A673 (cell line): ENCODE data around the gene BRAT1. TPM values are rescaled to one million over a fixed set of nuclear protein-coding genes. Genes with fewer than 3 reads are reported as not detected.

Experiments
- BruUV-seq: library from RNA; stranded (reverse); fragments of 400-500 nt; replicated peaks from 2 replicates; lab custom pipeline; 2021; lab: Mats Ljungman, UMichigan
- CTCF ChIA-PET: fragments of 300-600 bp; sonication (Branson Sonifier 250); formaldehyde crosslinking; loops from one replicate; lab custom pipeline; 2022; ENCODE audit warnings: antibody characterized with exemption; lab: Charles Lee
- POLR2A ChIA-PET: fragments of 300-600 bp; sonication (Branson Sonifier 250); formaldehyde crosslinking; loops from one replicate; lab custom pipeline; 2022; ENCODE audit warnings: antibody characterized with exemption; ENCODE audit not compliant: low non-redundant PET; lab: Charles Lee
- DNase-seq: peaks from one replicate; pipeline ENCODE4 v3.0.0-alpha.2; 2015; ENCODE audit warnings: low spot score
- H3K27ac ChIP-seq: fragments of 200-600 bp; sonication (generic); 2 replicates; pipeline ENCODE4 v1.5.1; 2016; ENCODE audit warnings: mixed run types, low read depth, mild to moderate bottlenecking, mixed read lengths, antibody characterized with exemption, low read length; ENCODE audit not compliant: poor library complexity, severe bottlenecking
- H3K27me3 ChIP-seq: fragments of 200-600 bp; sonication (generic); replicated peaks from 2 replicates; pipeline ENCODE4 v1.6.1; 2017; ENCODE audit warnings: mixed run types, low read depth, mild to moderate bottlenecking, mixed read lengths, antibody characterized with exemption, low read length; ENCODE audit not compliant: insufficient read depth, poor library complexity
- H3K36me3 ChIP-seq: fragments of 200-600 bp; sonication (generic); 2 replicates; pipeline ENCODE4 v1.6.1; 2016; ENCODE audit warnings: mixed run types, mild to moderate bottlenecking, mixed read lengths, antibody characterized with exemption, low read length; ENCODE audit not compliant: insufficient read depth, poor library complexity, severe bottlenecking
- H3K4me1 ChIP-seq: fragments of 200-600 bp; sonication (generic); 2 replicates; pipeline ENCODE4 v1.6.1; 2017; ENCODE audit warnings: mixed run types, mild to moderate bottlenecking, mixed read lengths, antibody characterized with exemption, low read length; ENCODE audit not compliant: insufficient read depth, poor library complexity, severe bottlenecking
- H3K4me3 ChIP-seq: fragments of 200-600 bp; sonication (generic); 2 replicates; pipeline ENCODE4 v1.5.1; 2016; ENCODE audit warnings: low read depth, mixed run types, mild to moderate bottlenecking, mixed read lengths, low read length; ENCODE audit not compliant: poor library complexity, severe bottlenecking
- H3K9me3 ChIP-seq: fragments of 200-600 bp; sonication (generic); 2 replicates; pipeline ENCODE4 v1.6.1; 2016; ENCODE audit warnings: mixed run types, low read depth, mild to moderate bottlenecking, mixed read lengths, antibody characterized with exemption, low read length; ENCODE audit not compliant: poor library complexity, severe bottlenecking
- EZH2 ChIP-seq: fragments of 200-600 bp; sonication (generic); IDR thresholded peaks from 2 replicates; pipeline ENCODE4 v1.6.1; 2017; ENCODE audit warnings: borderline replicate concordance, low read depth, mild to moderate bottlenecking, mixed read lengths, antibody characterized with exemption, low read length; ENCODE audit not compliant: poor library complexity, severe bottlenecking
- intact Hi-C: fragments of 100-400 bp; cut with micrococcal nuclease; formaldehyde crosslinking; loops from one replicate; pipeline ENCODE4 v1.10.0; 2022; ENCODE audit not compliant: unreplicated experiment
- total RNA-seq: library from RNA; stranded (reverse); gene quantifications from 2 replicates; pipeline ENCODE4 v1.2.3, GENCODE V29; 2021
- TF ChIP-seq, protein P1 (sequence below): fragments of 300-800, 200-600 bp; sonication (generic); conservative IDR thresholded peaks from 2 replicates; pipeline ENCODE4 v1.5.1; 2017; ENCODE audit warnings: low read depth, mild to moderate bottlenecking, antibody characterized with exemption, low read length, moderate library complexity, mixed read lengths

Gene BRAT1
- total RNA-seq, 1 experiment from 2014 or later: 47.9 TPM

DNA sequence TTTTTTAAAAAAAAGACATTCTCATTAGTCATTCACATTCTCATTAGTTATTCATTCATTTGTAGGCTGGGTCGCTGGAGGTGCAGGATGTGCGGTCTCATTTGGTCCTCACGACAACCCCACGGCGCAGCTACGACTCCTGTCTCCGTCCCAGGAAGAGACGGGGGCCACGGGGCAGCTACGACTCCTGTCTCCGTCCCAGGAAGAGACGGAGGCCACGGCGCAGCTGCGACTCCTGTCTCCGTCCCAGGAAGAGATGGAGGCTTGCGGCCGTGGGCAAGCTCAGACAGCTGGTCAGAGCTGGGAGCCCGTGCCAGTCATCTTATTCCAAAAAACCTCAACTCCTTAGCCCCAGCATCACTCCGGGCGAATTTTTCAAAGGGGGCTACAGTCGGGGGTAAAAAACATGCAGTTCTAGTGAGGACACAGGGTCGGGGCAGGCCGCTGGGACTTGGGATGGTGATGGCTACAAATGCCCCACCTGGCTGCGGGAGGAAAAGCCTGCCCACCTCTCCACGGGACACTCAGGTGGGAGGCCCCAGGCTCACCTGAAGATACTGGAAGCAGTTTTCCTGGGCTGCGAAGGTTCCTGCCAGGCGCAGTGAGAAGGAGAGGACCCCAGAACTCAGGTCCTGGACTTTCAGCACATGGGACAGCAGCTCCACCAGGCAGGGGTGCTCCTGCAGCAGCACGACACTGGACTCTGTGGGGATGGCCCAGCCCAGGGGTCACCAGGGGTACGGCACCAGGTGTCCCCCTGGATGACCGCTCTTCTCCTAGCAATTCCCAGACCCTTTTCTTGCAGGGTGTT, 8.3 kb downstream of the BRAT1 start:
- no TSS peak for BruUV-seq
- no peak for DNase-seq
- Histone ChIP-seq H3K27ac (no peak overlapping the region), H3K4me3 (no peak overlapping the region), H3K9me3 (no peaks in the 10 kb centered on the region), H3K27me3 (no peaks in the 10 kb centered on the region), H3K36me3 (peaks cover 55% of the 10 kb centered on the region), H3K4me1 (no peaks in the 10 kb centered on the region)
- intact Hi-C loops: no loop called here
- ChIA-PET POLR2A (no interaction called here), CTCF (interaction anchor here (0.7 kb wide), 1 partner anchor 78 kb away, joined by 4 read pairs; no protein-coding TSS in a partner anchor)
- TF ChIP-seq, protein P1, sequence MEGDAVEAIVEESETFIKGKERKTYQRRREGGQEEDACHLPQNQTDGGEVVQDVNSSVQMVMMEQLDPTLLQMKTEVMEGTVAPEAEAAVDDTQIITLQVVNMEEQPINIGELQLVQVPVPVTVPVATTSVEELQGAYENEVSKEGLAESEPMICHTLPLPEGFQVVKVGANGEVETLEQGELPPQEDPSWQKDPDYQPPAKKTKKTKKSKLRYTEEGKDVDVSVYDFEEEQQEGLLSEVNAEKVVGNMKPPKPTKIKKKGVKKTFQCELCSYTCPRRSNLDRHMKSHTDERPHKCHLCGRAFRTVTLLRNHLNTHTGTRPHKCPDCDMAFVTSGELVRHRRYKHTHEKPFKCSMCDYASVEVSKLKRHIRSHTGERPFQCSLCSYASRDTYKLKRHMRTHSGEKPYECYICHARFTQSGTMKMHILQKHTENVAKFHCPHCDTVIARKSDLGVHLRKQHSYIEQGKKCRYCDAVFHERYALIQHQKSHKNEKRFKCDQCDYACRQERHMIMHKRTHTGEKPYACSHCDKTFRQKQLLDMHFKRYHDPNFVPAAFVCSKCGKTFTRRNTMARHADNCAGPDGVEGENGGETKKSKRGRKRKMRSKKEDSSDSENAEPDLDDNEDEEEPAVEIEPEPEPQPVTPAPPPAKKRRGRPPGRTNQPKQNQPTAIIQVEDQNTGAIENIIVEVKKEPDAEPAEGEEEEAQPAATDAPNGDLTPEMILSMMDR: no peak
- no peak for TF ChIP-seq EZH2

DNA sequence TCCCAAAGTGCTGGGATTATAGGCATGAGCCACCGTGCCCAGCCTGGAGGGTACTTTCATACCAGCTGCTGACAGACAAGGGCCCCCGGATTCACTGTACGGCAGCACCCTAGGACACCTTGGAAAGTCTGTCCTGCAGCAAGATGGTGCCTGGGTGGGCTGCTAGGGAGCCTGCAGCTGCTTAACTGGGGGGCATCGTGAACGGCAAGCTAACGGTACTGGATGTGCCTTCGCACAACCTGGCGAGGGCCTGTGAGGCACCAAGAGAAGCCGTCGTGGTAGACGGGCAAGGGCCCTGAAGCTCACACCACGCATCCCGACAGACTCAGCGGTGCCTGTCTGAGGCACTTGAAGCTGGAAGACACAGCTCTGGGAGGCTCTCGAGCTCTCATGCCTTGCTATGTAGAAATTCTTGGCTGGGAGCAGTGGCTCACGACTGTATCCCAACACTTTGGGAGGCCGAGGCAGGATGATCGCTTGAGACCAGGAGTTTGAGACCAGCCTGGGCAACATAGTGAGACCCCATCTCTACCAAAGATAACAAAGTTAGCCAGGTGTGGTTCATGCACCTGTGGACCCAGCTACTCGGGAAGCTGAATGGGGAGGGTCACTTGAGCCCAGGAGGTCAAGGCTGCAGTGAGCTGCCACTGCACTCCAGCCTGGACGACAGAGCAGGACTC, 9.4 kb downstream of the BRAT1 start:
- ChIA-PET CTCF (no interaction called here), POLR2A (no interaction called here)
- no peak for DNase-seq
- Histone ChIP-seq H3K27me3 (no peaks in the 10 kb centered on the region), H3K4me3 (no peak overlapping the region), H3K36me3 (peaks cover 64% of the 10 kb centered on the region), H3K9me3 (no peaks in the 10 kb centered on the region), H3K4me1 (no peaks in the 10 kb centered on the region), H3K27ac (no peak overlapping the region)
- intact Hi-C loops: no loop called here
- TF ChIP-seq, protein P1: no peak
- no peak for TF ChIP-seq EZH2
- BruUV-seq: no TSS peak

DNA sequence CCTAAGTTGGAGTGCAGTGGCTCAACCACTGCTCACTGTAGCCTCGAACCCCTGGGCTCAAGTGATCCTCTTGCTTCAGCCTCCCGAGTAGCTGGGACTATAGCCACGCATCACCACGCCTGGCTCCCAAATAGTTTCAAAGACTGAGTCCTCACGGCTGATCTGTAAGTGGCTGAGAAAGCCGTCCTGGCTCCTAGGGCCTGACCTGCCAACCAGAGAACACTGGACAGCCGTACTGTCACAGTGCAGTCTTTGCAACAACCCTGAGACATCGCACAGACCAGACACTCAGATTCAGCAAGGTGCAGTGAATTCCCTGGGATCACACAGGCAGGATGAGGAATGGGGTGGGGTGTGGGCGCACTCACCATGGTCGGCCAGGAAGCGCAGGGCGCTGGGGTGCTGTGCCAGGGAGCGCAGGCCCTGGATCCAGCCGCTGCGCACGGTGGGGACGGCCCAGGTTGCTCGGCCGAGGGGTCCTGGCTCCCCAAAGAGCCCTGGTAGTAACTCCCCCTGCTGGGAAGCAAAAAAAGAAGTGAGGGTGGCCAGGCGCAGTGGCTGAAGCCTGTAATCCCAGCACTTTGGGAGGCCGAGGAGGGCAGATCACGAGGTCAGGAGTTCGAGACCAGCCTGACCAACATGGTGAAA, 10.7 kb downstream of the BRAT1 start:
- ChIA-PET POLR2A (no interaction called here), CTCF (no interaction called here)
- TF ChIP-seq, protein P1: no peak
- no peak for TF ChIP-seq EZH2
- Histone ChIP-seq H3K27ac (no peak overlapping the region), H3K4me1 (no peaks in the 10 kb centered on the region), H3K36me3 (peaks cover 69% of the 10 kb centered on the region), H3K27me3 (no peaks in the 10 kb centered on the region), H3K4me3 (no peak overlapping the region), H3K9me3 (no peaks in the 10 kb centered on the region)
- intact Hi-C loops: no loop called here
- BruUV-seq: no TSS peak
- no peak for DNase-seq
